HG03442 (cell line): ENCODE measurements around the gene TARS2.

Source experiments
- ATAC-seq: cut with Tn5 transposase; IDR thresholded peaks from one replicate; pipeline ENCODE4 v1.9.1; 2021; ENCODE audit warnings: mild to moderate bottlenecking, moderate library complexity; ENCODE audit not compliant: unreplicated experiment

Gene TARS2

DNA sequence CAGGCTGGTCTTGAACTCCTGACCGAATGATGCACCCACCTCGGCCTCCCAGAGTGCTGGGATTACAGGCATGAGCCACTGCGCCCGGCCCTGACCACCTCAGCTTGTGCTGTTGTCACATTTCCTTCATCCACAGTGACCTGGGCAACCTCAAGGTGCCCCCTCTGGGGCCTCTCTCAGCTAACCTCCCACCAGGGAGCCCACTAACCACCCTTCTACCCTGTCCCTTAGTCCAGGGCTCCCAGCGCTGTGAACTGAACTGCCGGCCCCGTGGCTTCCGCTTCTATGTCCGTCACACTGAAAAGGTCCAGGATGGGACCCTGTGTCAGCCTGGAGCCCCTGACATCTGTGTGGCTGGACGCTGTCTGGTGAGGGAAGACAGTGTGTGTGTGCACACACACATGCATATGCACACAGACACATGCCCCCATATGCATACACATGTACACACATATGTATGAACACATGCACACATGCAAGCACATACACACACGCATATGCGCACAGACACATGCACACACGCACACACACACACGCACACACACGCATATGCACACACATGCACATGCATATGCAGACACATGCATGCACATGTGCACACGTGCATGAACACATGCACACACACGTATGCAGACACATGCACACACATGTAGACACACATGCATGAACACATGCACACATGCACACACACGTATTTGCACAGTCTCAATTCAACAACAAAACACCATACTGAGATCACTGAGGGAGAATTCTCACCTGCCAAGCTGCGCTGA lies 68.2 kb downstream of the TARS2 start:
- no peak for ATAC-seq

DNA sequence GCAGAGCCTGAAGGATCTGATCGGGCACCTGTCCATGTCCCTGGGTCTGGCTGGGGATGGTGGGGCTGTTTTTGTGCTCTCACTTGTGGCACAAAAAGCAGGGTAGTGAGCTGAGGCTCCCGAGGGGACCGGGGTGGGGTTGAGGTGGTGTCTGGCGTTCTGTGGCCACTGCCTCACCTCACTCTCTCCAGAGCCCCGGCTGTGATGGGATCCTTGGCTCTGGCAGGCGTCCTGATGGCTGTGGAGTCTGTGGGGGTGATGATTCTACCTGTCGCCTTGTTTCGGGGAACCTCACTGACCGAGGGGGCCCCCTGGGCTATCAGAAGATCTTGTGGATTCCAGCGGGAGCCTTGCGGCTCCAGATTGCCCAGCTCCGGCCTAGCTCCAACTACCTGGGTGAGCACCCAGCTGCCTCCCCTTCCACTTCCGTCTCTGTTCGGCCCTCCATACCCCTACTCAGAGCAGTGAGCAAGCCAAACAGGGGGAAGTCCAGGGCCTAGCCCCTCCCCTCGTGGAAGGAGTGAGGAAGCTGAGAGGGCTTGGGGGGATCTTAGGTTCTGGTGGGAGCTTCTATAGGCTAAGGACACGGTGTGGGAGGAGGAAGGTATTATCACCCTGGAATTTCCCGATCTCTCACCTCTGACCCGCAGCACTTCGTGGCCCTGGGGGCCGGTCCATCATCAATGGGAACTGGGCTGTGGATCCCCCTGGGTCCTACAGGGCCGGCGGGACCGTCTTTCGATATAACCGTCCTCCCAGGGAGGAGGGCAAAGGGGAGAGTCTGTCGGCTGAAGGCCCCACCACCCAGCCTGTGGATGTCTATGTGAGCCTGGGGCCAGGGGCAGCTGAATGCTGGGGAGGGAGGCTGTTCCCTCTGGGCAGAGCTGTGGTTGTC lies 69.0 kb downstream of the TARS2 start:
- ATAC-seq: no peak

DNA sequence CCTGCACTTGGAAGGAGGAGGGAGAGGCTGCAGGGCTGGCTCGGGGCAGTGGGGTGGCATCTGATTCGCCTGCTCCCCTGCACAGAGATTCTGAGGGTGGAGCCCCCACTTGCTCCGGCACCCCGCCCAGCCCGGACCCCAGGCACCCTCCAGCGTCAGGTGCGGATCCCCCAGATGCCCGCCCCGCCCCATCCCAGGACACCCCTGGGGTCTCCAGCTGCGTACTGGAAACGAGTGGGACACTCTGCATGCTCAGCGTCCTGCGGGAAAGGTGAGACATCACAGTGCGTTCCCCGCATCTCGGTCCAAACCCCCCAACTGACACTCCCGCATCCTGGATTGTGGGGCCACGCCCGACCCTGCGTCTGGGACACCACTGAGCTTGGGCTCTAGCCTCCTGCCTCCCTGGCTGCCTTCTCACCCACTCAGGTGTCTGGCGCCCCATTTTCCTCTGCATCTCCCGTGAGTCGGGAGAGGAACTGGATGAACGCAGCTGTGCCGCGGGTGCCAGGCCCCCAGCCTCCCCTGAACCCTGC lies 69.9 kb downstream of the TARS2 start:
- no peak for ATAC-seq
